Spleen (tissue), 11 donors: Measurements from ENCODE around the gene ROBO1. TPM values are rescaled to one million over a fixed set of nuclear protein-coding genes. Genes with fewer than 3 reads are reported as not detected.

Experiments
- DNase-seq: peaks from one replicate; pipeline ENCODE4 v3.0.0-alpha.2; 2020
- H3K27ac ChIP-seq, 8 donors: fragments of 200-600 bp; sonication (generic) in 7 of 8; 1 replicate in 4 of 8; 2 replicates in 4 of 8; pipeline versions ENCODE4 v1.5.0 to v1.8.0; 2016 to 2021; ENCODE audit warnings: inconsistent platforms in 4 of 8, mild to moderate bottlenecking in 4 of 8, moderate library complexity in 1 of 8
- H3K27me3 ChIP-seq, 7 donors: fragments of 200-600 bp; sonication (generic) in 6 of 7; replicated peaks in 1 of 7; 1 replicate in 4 of 7; 2 replicates in 3 of 7; pipeline versions ENCODE4 v1.5.0 to v1.8.0; 2016 to 2021; ENCODE audit warnings: inconsistent platforms in 3 of 7, mild to moderate bottlenecking in 1 of 7
- H3K36me3 ChIP-seq, 6 donors: fragments of 200-600 bp; sonication (generic) in 5 of 6; 1 replicate in 4 of 6; 2 replicates in 2 of 6; pipeline versions ENCODE4 v1.5.0 to v1.8.0; 2016 to 2021; ENCODE audit warnings: inconsistent platforms in 2 of 6
- H3K4me1 ChIP-seq, 6 donors: fragments of 200-600 bp; sonication (generic) in 5 of 6; 1 replicate in 3 of 6; 2 replicates in 3 of 6; pipeline versions ENCODE4 v1.5.0 to v1.8.0; 2016 to 2021; ENCODE audit warnings: inconsistent platforms in 3 of 6
- H3K4me3 ChIP-seq, 8 donors: fragments of 200-600 bp; sonication (generic) in 7 of 8; 1 replicate in 4 of 8; 2 replicates in 4 of 8; pipeline versions ENCODE4 v1.5.0 to v1.8.0; 2016 to 2021; ENCODE audit warnings: inconsistent platforms in 4 of 8, mild to moderate bottlenecking in 4 of 8, moderate library complexity in 2 of 8
- H3K9me3 ChIP-seq, 8 donors: fragments of 200-600 bp; sonication (generic) in 7 of 8; 1 replicate in 4 of 8; 2 replicates in 4 of 8; pipeline versions ENCODE4 v1.5.0 to v1.8.0; 2016 to 2021; ENCODE audit warnings: inconsistent platforms in 4 of 8
- CTCF ChIP-seq, 11 experiments: fragments of 200-600 bp in 7 of 11; fragments of 450-650 bp in 4 of 11; sonication (generic) in 4 of 11; IDR thresholded peaks in 8 of 11; conservative IDR thresholded peaks in 3 of 11; 1 replicate in 7 of 11; 2 replicates in 4 of 11; pipeline versions ENCODE4 v1.4.0 to v1.8.0; 2016 to 2021; ENCODE audit warnings: antibody characterized with exemption in 11 of 11, inconsistent platforms in 4 of 11, mild to moderate bottlenecking in 1 of 11
- POLR2A ChIP-seq, 3 donors: fragments of 450-650 bp; IDR thresholded peaks; one replicate each; pipeline ENCODE4 v1.5.1; 2017; ENCODE audit warnings: antibody characterized with exemption in 3 of 3, mild to moderate bottlenecking in 1 of 3
- POLR2AphosphoS5 ChIP-seq, 3 donors: sonication (generic); formaldehyde crosslinking; IDR thresholded peaks; one replicate each; pipeline ENCODE4 v1.5.1; 2017; ENCODE audit warnings: antibody characterized with exemption in 3 of 3
- WGBS, 5 donors: extraction: QIAGEN DNeasy Blood & Tissue Kit in 3 of 5; methylation state at CpG; one replicate each; pipeline versions ENCODE4 v1.1.5 to v1.1.7; 2013 to 2018; 5-methylcytosine and 5-hydroxymethylcytosine counted together
- intact Hi-C: fragments of 100-400 bp; cut with DNase I; formaldehyde crosslinking; loops from one replicate; pipeline ENCODE4 v1.15.0; 2023; ENCODE audit warnings: low total_unique reads
- polyA plus RNA-seq, 3 donors: library from polyadenylated mRNA; stranded (reverse); fragments of 200-250 nt; gene quantifications; one replicate each; pipeline ENCODE4 v1.2.1, GENCODE V29; 2013
- total RNA-seq, 7 donors: library from RNA; depleted of rRNA in 3 of 7; stranded (reverse); fragments of >200 nt in 3 of 7; fragmentation: NEBNext Ultra II Directional in 4 of 7; extraction: Animal tissue kit (Norgen Biotek cat#: 25700) in 4 of 7; gene quantifications; one replicate each; pipeline versions ENCODE4 v1.1.0 to v1.2.1, GENCODE V29; 2016 to 2021
- donor health status: healthy with polysubstance abuse.
- donor health status: DM: no; HTN: no; CAD: no; lungs with moderate emphysema.
- donor health status: DM: no; HTN: no; CAD: no.
- donor health status: Bipolar disorder and iron deficiency.
- donor health status: healthy.
- donor health status: DM: no; HTN: no; CAD: no.
- donor health status: DM: yes; HTN: yes; CAD: no.

The ROBO1 gene
- total and polyA plus RNA-seq, 10 donors: 3.4 to 37.3 (median 26.0) TPM

GRCh38 chr3:78963771-78964170 is 804.0 kb downstream of the ROBO1 start:
- DNase-seq: no peak
- H3K36me3 ChIP-seq: no peaks in the 10 kb centered on the region
- no peaks in the 10 kb centered on the region for H3K4me1 ChIP-seq
- H3K27ac ChIP-seq: no peak overlapping the region
- peaks cover 0 to 4% (median 0%) of the 10 kb centered on the region in 8 donors for H3K9me3 ChIP-seq
- H3K27me3 ChIP-seq: no peaks in the 10 kb centered on the region
- intact Hi-C loops: no loop called here
- no peak overlapping the region for H3K4me3 ChIP-seq
- WGBS, 5 donors: 86 to 95% (median 90%) methylated on average over 5 of the region's 5 CpGs
- no peak for TF ChIP-seq POLR2A (IDR thresholded peaks at IDR 0.05)

- no peak for TF ChIP-seq POLR2A (IDR thresholded peaks at IDR 0.05)
- no peak for TF ChIP-seq POLR2AphosphoS5 (IDR thresholded peaks at IDR 0.05)
- TF ChIP-seq CTCF (IDR thresholded peaks at IDR 0.05 in 8 of 11, conservative IDR thresholded peaks at IDR 0.05 in 3 of 11): no peak
- Histone ChIP-seq H3K4me3 (no peak overlapping the region), H3K4me1 (no peaks in the 10 kb centered on the region), H3K36me3 (no peaks in the 10 kb centered on the region), H3K27me3 (no peaks in the 10 kb centered on the region), H3K27ac (no peak overlapping the region), H3K9me3 (no peaks in the 10 kb centered on the region)
- no peak for DNase-seq
- WGBS, 5 donors: 62 to 80% (median 67%) methylated on average over 5 of the region's 5 CpGs
- intact Hi-C loops: no loop called here
These were observed 810.3 kb downstream of the ROBO1 start for GRCh38 chr3:78957456-78957855.

- Histone ChIP-seq H3K4me1 (no peaks in the 10 kb centered on the region), H3K27ac (no peak overlapping the region), H3K27me3 (no peaks in the 10 kb centered on the region), H3K4me3 (no peak overlapping the region), H3K36me3 (no peaks in the 10 kb centered on the region), H3K9me3 (peaks cover 0 to 12% (median 0%) of the 10 kb centered on the region in 8 donors)
- TF ChIP-seq POLR2A (IDR thresholded peaks at IDR 0.05) (no peak), CTCF (IDR thresholded peaks at IDR 0.05 in 8 of 11, conservative IDR thresholded peaks at IDR 0.05 in 3 of 11) (no peak), POLR2AphosphoS5 (IDR thresholded peaks at IDR 0.05) (no peak)
- 35 to 50% (median 43%) methylated on average over 4 of the region's 4 CpGs for WGBS, 5 donors
- DNase-seq: no peak
- intact Hi-C loops: no loop called here
These were observed 816.4 kb downstream of the ROBO1 start for GRCh38 chr3:78951342-78951945.

GRCh38 chr3:78941587-78941986 is 826.2 kb downstream of the ROBO1 start:
- no peaks in the 10 kb centered on the region for H3K27me3 ChIP-seq
- no peak for DNase-seq
- intact Hi-C loops: no loop called here
- 71 to 90% (median 75%) methylated on average over 2 of the region's 2 CpGs for WGBS, 5 donors
- no peak overlapping the region for H3K4me3 ChIP-seq
- H3K27ac ChIP-seq: no peak overlapping the region
- H3K36me3 ChIP-seq: no peaks in the 10 kb centered on the region
- H3K4me1 ChIP-seq: no peaks in the 10 kb centered on the region
- H3K9me3 ChIP-seq: peaks cover 0 to 36% (median 20%) of the 10 kb centered on the region in 8 donors
- no peak for TF ChIP-seq POLR2A (IDR thresholded peaks at IDR 0.05)
- no peak for TF ChIP-seq CTCF (IDR thresholded peaks at IDR 0.05 in 8 of 11, conservative IDR thresholded peaks at IDR 0.05 in 3 of 11)
- no peak for TF ChIP-seq POLR2AphosphoS5 (IDR thresholded peaks at IDR 0.05)
